GM19023 (cell line): ENCODE data around the gene CTPS1.
A peak's percentile ranks its signal among the peaks of the same experiment; 100 is the strongest.

ENCODE experiments used
- ATAC-seq: cut with Tn5 transposase; IDR thresholded peaks from one replicate; pipeline ENCODE4 v1.9.1; 2021; ENCODE audit warnings: mild to moderate bottlenecking, moderate library complexity; ENCODE audit not compliant: unreplicated experiment

Gene CTPS1

GRCh38 chr1:40988280-40988679 lies 8.8 kb downstream of the CTPS1 start:
- ATAC-seq = no peak

- ATAC-seq = no peak
These were observed 9.6 kb downstream of the CTPS1 start for GRCh38 chr1:40989066-40989465.

GRCh38 chr1:40997096-40997495 lies 17.6 kb downstream of the CTPS1 start:
- no peak for ATAC-seq

GRCh38 chr1:40998668-40999067 lies 19.2 kb downstream of the CTPS1 start:
- no peak for ATAC-seq

GRCh38 chr1:41003127-41003639 lies 23.7 kb downstream of the CTPS1 start:
- no peak for ATAC-seq

GRCh38 chr1:41003640-41004220 lies 24.2 kb downstream of the CTPS1 start:
- peak; percentile 98 for ATAC-seq

- no peak for ATAC-seq
These were observed 26.4 kb downstream of the CTPS1 start for GRCh38 chr1:41005876-41006275.

- ATAC-seq = no peak
These were observed 27.7 kb downstream of the CTPS1 start for GRCh38 chr1:41006942-41007865.

GRCh38 chr1:41009466-41009865 lies 30.0 kb downstream of the CTPS1 start:
- ATAC-seq = no peak

GRCh38 chr1:41010345-41010744 lies 30.8 kb downstream of the CTPS1 start:
- no peak for ATAC-seq

GRCh38 chr1:41013024-41013423 lies 33.5 kb downstream of the CTPS1 start:
- ATAC-seq = no peak

GRCh38 chr1:41013796-41014195 lies 34.3 kb downstream of the CTPS1 start:
- ATAC-seq = no peak

- no peak for ATAC-seq
These were observed 35.4 kb downstream of the CTPS1 start for GRCh38 chr1:41014871-41015270.

- no peak for ATAC-seq
These were observed 35.9 kb downstream of the CTPS1 start for GRCh38 chr1:41015281-41015896.

- ATAC-seq = no peak
These were observed 36.5 kb downstream of the CTPS1 start for GRCh38 chr1:41015897-41016470.

- no peak for ATAC-seq
These were observed 37.9 kb downstream of the CTPS1 start for GRCh38 chr1:41017141-41018017.

GRCh38 chr1:41018018-41018410 lies 38.5 kb downstream of the CTPS1 start:
- no peak for ATAC-seq

GRCh38 chr1:41019353-41019745 lies 39.9 kb downstream of the CTPS1 start:
- ATAC-seq = no peak

GRCh38 chr1:41020109-41020576 lies 40.6 kb downstream of the CTPS1 start:
- ATAC-seq = no peak

GRCh38 chr1:41020654-41021053 lies 41.2 kb downstream of the CTPS1 start:
- no peak for ATAC-seq
